ENCODE measurements around the gene AP2A2. TPM values are rescaled to one million over a fixed set of nuclear protein-coding genes. Genes with fewer than 3 reads are reported as not detected.

The AP2A2 gene
- total RNA-seq, 1 donor from 2014 or later: 105 TPM

GRCh38 chr11:1049911-1050580 lies 124.4 kb downstream of the AP2A2 start:
- H3K27ac Mint-ChIP-seq (ENCODE audit: unreplicated experiment): no peak overlapping the region
- no peak overlapping the region for H3K9ac ChIP-seq (ENCODE audit: low read length)
- H3K4me3 ChIP-seq (ENCODE audit: insufficient read depth, low read depth, low read length): no peak overlapping the region
- H3K36me3 Mint-ChIP-seq (ENCODE audit: low read depth, unreplicated experiment): peaks cover 4% of the 10 kb centered on the region
- no peaks in the 10 kb centered on the region for H3K9me3 Mint-ChIP-seq (ENCODE audit: unreplicated experiment)
- H2AFZ ChIP-seq (ENCODE audit: low read depth, low read length): no peak overlapping the region
- FAIRE-seq (no peak), DNase-seq (ENCODE audit: low read depth) (no peak)
- peaks cover 13% of the 10 kb centered on the region for H3K27me3 ChIP-seq (ENCODE audit: insufficient read depth, low read length)
- no peaks in the 10 kb centered on the region for H4K20me1 ChIP-seq (ENCODE audit: insufficient read depth, low read length)
- no peak overlapping the region for H3K27ac ChIP-seq (ENCODE audit: low read depth, low read length)
- H3K4me1 ChIP-seq (ENCODE audit: insufficient read depth, low read length): no peaks in the 10 kb centered on the region
- H3K36me3 ChIP-seq (ENCODE audit: insufficient read depth, low read length): no peaks in the 10 kb centered on the region
- H3K9me3 ChIP-seq (ENCODE audit: insufficient read depth, low read depth, low read length): no peaks in the 10 kb centered on the region
- no peaks in the 10 kb centered on the region for H3K4me1 Mint-ChIP-seq (ENCODE audit: low read depth, unreplicated experiment)
- H3K4me2 ChIP-seq (ENCODE audit: low read length): no peak overlapping the region
- no peak overlapping the region for H3K4me3 Mint-ChIP-seq (ENCODE audit: unreplicated experiment)
- no peaks in the 10 kb centered on the region for H3K79me2 ChIP-seq (ENCODE audit: insufficient read depth, low read length)
- H3K27me3 Mint-ChIP-seq (ENCODE audit: low read depth, unreplicated experiment): peaks cover 21% of the 10 kb centered on the region
- no peak for TF ChIP-seq CTCF (IDR thresholded peaks at IDR 0.05; ENCODE audit: insufficient read depth, low read depth, low read length)
- no peak for TF ChIP-seq EZH2 (IDR thresholded peaks at IDR 0.05; ENCODE audit: insufficient read depth, low read length)

- Histone ChIP-seq H3K79me2 (ENCODE audit: insufficient read depth, low read length) (no peaks in the 10 kb centered on the region), H3K4me3 (ENCODE audit: insufficient read depth, low read depth, low read length) (no peak overlapping the region), H3K27ac (ENCODE audit: low read depth, low read length) (no peak overlapping the region), H3K9ac (ENCODE audit: low read length) (no peak overlapping the region), H3K36me3 (ENCODE audit: insufficient read depth, low read length) (no peaks in the 10 kb centered on the region), H3K9me3 (ENCODE audit: insufficient read depth, low read depth, low read length) (no peaks in the 10 kb centered on the region), H3K27me3 (ENCODE audit: insufficient read depth, low read length) (peaks cover 13% of the 10 kb centered on the region), H4K20me1 (ENCODE audit: insufficient read depth, low read length) (no peaks in the 10 kb centered on the region), H3K4me2 (ENCODE audit: low read length) (no peak overlapping the region), H2AFZ (ENCODE audit: low read depth, low read length) (no peak overlapping the region), H3K4me1 (ENCODE audit: insufficient read depth, low read length) (no peaks in the 10 kb centered on the region)
- no peak overlapping the region for H3K4me3 Mint-ChIP-seq (ENCODE audit: unreplicated experiment)
- H3K36me3 Mint-ChIP-seq (ENCODE audit: low read depth, unreplicated experiment): peaks cover 4% of the 10 kb centered on the region
- no peak for DNase-seq (ENCODE audit: low read depth)
- no peak for TF ChIP-seq EZH2 (IDR thresholded peaks at IDR 0.05; ENCODE audit: insufficient read depth, low read length)
- TF ChIP-seq CTCF (IDR thresholded peaks at IDR 0.05; ENCODE audit: insufficient read depth, low read depth, low read length): peak; percentile 65
- H3K4me1 Mint-ChIP-seq (ENCODE audit: low read depth, unreplicated experiment): no peaks in the 10 kb centered on the region
- H3K9me3 Mint-ChIP-seq (ENCODE audit: unreplicated experiment): no peaks in the 10 kb centered on the region
- H3K27me3 Mint-ChIP-seq (ENCODE audit: low read depth, unreplicated experiment): peaks cover 25% of the 10 kb centered on the region
- no peak overlapping the region for H3K27ac Mint-ChIP-seq (ENCODE audit: unreplicated experiment)
- no peak for FAIRE-seq
Observed at GRCh38 chr11:1050581-1051355, 125.1 kb downstream of the AP2A2 start.
